HCT116 (cell line): ENCODE results near the gene TRPV2.

ENCODE experiments used
- CTCF ChIP-seq, 3 experiments: fragments of 200-600 bp in 1 of 3; sonication (generic) in 1 of 3; IDR thresholded peaks in 2 of 3; conservative IDR thresholded peaks in 1 of 3; 2 replicates each; pipeline ENCODE4 v1.5.1; 2012 to 2017; ENCODE audit warnings: low read depth in 2 of 3, low read length in 2 of 3, antibody characterized with exemption in 1 of 3, borderline replicate concordance in 1 of 3, control low read depth in 1 of 3, mild to moderate bottlenecking in 1 of 3, mixed read lengths in 1 of 3, mixed run types in 1 of 3, moderate library complexity in 1 of 3; ENCODE audit not compliant: insufficient read depth in 1 of 3
- EGR1 ChIP-seq: IDR thresholded peaks from 2 replicates; pipeline ENCODE4 v1.6.1; 2012; ENCODE audit warnings: low read depth
- EZH2 ChIP-seq: fragments of 200-600 bp; sonication (generic); IDR thresholded peaks from 2 replicates; pipeline ENCODE4 v1.6.1; 2017; ENCODE audit warnings: antibody characterized with exemption, mixed run types
- EZH2phosphoT487 ChIP-seq: fragments of 200-600 bp; IDR thresholded peaks from 2 replicates; pipeline ENCODE4 v1.6.1; 2018; ENCODE audit warnings: antibody characterized with exemption, borderline replicate concordance
- FOSL1 ChIP-seq: IDR thresholded peaks from 2 replicates; pipeline ENCODE4 v1.6.1; 2012; ENCODE audit warnings: low read depth
- JUND ChIP-seq: IDR thresholded peaks from 2 replicates; pipeline ENCODE4 v1.6.1; 2012
- POLR2A ChIP-seq: IDR thresholded peaks from 2 replicates; pipeline ENCODE4 v1.7.0; 2011; ENCODE audit warnings: borderline replicate concordance; ENCODE audit not compliant: insufficient read depth, insufficient read length; ENCODE audit errors: extremely low read depth
- POLR2AphosphoS5 ChIP-seq: IDR thresholded peaks from 2 replicates; pipeline ENCODE4 v1.6.1; 2011; ENCODE audit warnings: mild to moderate bottlenecking, low read depth, low read length, moderate library complexity
- REST ChIP-seq: IDR thresholded peaks from 2 replicates; pipeline ENCODE4 v1.6.1; 2012; ENCODE audit warnings: low read depth
- SRF ChIP-seq: IDR thresholded peaks from 2 replicates; pipeline ENCODE4 v1.6.1; 2012; ENCODE audit warnings: low read depth
- ZFX ChIP-seq: fragments of 450-650 bp; IDR thresholded peaks from 2 replicates; pipeline ENCODE4 v1.6.1; 2017
- TF ChIP-seq, protein P1 (sequence below): IDR thresholded peaks from 2 replicates; pipeline ENCODE4 v1.6.1; 2011; ENCODE audit warnings: mild to moderate bottlenecking, low read length, moderate library complexity; ENCODE audit not compliant: insufficient replicate concordance; ENCODE audit errors: extremely low read depth
- TF ChIP-seq, protein P2 (sequence below): IDR thresholded peaks from 2 replicates; pipeline ENCODE4 v1.6.1; 2012

DNA sequence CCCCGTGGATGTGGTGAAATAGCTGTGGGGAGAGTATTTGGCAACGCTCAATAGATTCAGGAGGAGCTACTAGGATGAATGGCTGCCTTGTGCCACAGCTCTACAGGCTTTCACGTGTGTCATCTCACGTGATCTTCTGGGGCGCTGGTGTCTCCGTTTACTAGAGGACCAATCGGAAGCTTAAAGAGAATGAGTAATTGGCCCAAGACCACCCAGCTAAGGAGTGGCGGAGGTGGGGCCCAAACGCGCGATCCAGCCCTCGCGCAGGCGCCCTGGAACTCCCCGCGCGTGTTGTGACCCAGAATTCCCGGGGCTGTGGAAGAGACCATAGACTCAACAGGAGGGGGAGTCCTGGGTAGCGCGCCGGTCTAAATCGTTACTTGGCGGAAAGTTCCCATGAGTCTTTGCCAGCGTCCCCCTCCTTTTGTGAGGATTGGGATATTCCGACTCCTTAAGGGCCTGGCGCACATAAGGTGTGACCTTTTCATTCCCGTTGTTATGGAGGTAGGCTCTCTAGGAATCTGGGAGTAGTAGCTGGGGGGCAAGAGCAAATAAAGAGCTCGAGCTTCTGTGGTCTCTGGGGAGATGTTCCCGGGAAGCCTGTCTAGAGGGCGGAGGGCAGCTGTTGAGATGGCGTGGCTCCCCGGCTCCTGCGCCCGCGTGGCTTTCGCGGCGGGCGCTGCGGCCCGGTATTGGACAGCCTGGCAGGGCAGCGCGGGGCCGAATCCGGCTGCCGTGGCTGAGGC is 23.4 kb downstream of the TRPV2 start:
- TF ChIP-seq CTCF (IDR thresholded peaks at IDR 0.05 in 2 of 3, conservative IDR thresholded peaks at IDR 0.05 in 1 of 3; ENCODE audit: borderline replicate concordance in 1 of 3, insufficient read depth in 1 of 3, low read depth in 2 of 3, low read length in 2 of 3) (no peak), EZH2phosphoT487 (no peak), JUND (peak; percentile 91), POLR2AphosphoS5 (peak; percentile 99), REST (no peak), POLR2A (peak; percentile 98), EZH2 (no peak), ZFX (peak; percentile 77; the same call in 1 of the 2 replicates), EGR1 (no peak), FOSL1 (no peak; the same call in 1 of the 2 replicates), SRF (peak; percentile 86; the same call in 1 of the 2 replicates)
- TF ChIP-seq, protein P1, sequence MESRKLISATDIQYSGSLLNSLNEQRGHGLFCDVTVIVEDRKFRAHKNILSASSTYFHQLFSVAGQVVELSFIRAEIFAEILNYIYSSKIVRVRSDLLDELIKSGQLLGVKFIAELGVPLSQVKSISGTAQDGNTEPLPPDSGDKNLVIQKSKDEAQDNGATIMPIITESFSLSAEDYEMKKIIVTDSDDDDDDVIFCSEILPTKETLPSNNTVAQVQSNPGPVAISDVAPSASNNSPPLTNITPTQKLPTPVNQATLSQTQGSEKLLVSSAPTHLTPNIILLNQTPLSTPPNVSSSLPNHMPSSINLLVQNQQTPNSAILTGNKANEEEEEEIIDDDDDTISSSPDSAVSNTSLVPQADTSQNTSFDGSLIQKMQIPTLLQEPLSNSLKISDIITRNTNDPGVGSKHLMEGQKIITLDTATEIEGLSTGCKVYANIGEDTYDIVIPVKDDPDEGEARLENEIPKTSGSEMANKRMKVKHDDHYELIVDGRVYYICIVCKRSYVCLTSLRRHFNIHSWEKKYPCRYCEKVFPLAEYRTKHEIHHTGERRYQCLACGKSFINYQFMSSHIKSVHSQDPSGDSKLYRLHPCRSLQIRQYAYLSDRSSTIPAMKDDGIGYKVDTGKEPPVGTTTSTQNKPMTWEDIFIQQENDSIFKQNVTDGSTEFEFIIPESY, result peak; percentile 34
- TF ChIP-seq, protein P2, sequence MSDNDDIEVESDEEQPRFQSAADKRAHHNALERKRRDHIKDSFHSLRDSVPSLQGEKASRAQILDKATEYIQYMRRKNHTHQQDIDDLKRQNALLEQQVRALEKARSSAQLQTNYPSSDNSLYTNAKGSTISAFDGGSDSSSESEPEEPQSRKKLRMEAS, result peak; percentile 94
